ENCODE measurements around the gene DNAH7.

DNA sequence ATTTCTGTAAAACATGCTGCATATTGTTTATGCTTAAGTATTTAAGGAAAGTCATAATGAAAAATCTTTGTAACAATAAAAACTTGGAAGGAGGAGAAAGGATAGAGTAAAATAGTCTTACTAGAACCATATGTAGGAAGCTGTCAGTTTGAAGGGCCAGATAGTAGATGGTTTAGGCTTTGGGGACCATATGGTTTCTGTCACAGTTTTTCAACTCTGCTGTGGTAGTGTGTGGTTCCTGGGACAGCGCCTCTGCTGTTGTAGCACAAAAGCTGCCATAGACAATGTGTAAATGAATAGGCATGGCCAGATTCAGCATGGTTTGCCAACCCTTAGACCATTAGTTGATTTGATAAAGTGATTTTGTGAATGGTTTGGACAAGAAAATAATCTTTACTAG is 336.1 kb downstream of the DNAH7 start:
- TF ChIP-seq, protein P1, sequence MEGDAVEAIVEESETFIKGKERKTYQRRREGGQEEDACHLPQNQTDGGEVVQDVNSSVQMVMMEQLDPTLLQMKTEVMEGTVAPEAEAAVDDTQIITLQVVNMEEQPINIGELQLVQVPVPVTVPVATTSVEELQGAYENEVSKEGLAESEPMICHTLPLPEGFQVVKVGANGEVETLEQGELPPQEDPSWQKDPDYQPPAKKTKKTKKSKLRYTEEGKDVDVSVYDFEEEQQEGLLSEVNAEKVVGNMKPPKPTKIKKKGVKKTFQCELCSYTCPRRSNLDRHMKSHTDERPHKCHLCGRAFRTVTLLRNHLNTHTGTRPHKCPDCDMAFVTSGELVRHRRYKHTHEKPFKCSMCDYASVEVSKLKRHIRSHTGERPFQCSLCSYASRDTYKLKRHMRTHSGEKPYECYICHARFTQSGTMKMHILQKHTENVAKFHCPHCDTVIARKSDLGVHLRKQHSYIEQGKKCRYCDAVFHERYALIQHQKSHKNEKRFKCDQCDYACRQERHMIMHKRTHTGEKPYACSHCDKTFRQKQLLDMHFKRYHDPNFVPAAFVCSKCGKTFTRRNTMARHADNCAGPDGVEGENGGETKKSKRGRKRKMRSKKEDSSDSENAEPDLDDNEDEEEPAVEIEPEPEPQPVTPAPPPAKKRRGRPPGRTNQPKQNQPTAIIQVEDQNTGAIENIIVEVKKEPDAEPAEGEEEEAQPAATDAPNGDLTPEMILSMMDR (IDR thresholded peaks at IDR 0.05): no peak
- TF ChIP-seq ZFX (IDR thresholded peaks at IDR 0.05; ENCODE audit: borderline replicate concordance): no peak
